Measurements from ENCODE around the gene PARD3.

GRCh38 chr10:34092891-34093290, 722.2 kb downstream of the PARD3 start:
- TF ChIP-seq CTCF (IDR thresholded peaks at IDR 0.05; ENCODE audit: insufficient read depth, low read length, poor library complexity, severe bottlenecking), result no peak
- TF ChIP-seq EZH2phosphoT487 (conservative IDR thresholded peaks at IDR 0.05; ENCODE audit: low read length), result no peak
